Measurements from ENCODE around the gene KIF9.
"Not testable (repeated sequence)": the region's sequence is repeated elsewhere in the genome, so short reads cannot be mapped to it uniquely, and the experiment has no call there.

Gene KIF9

GRCh38 chr3:47250309-47251060 is 32.1 kb downstream of the KIF9 start:
- no peak for DNase-seq

GRCh38 chr3:47247131-47248064 is 35.2 kb downstream of the KIF9 start:
- no peak for DNase-seq

GRCh38 chr3:47245271-47245670 is 37.3 kb downstream of the KIF9 start:
- no peak for DNase-seq

- DNase-seq, result no peak
These were observed 38.0 kb downstream of the KIF9 start for GRCh38 chr3:47244531-47245100.

- DNase-seq, result no peak
These were observed 39.0 kb downstream of the KIF9 start for GRCh38 chr3:47243419-47244147.

GRCh38 chr3:47239929-47240328 is 42.7 kb downstream of the KIF9 start:
- no peak for DNase-seq

- DNase-seq, result no peak
These were observed 44.6 kb downstream of the KIF9 start for GRCh38 chr3:47238017-47238416.

- DNase-seq, result no peak
These were observed 54.5 kb downstream of the KIF9 start for GRCh38 chr3:47228088-47228487.

GRCh38 chr3:47227678-47228077 is 54.9 kb downstream of the KIF9 start:
- DNase-seq, result no peak

- DNase-seq, result no peak
These were observed 57.2 kb downstream of the KIF9 start for GRCh38 chr3:47225310-47225906.

- no peak for DNase-seq
These were observed 58.8 kb downstream of the KIF9 start for GRCh38 chr3:47223755-47224154.

GRCh38 chr3:47221798-47222197 is 60.8 kb downstream of the KIF9 start:
- no peak for DNase-seq

- no peak for DNase-seq
These were observed 71.7 kb downstream of the KIF9 start for GRCh38 chr3:47210863-47211405.

GRCh38 chr3:47206022-47206421 is 76.6 kb downstream of the KIF9 start:
- DNase-seq, result not testable (repeated sequence)

GRCh38 chr3:47204875-47205274 is 77.7 kb downstream of the KIF9 start:
- DNase-seq, result no peak

- DNase-seq, result no peak
These were observed 80.1 kb downstream of the KIF9 start for GRCh38 chr3:47202542-47202941.

- no peak for DNase-seq
These were observed 85.3 kb downstream of the KIF9 start for GRCh38 chr3:47197287-47197686.

GRCh38 chr3:47194994-47195393 is 87.6 kb downstream of the KIF9 start:
- DNase-seq, result no peak

- no peak for DNase-seq
These were observed 88.4 kb downstream of the KIF9 start for GRCh38 chr3:47193871-47194859.

GRCh38 chr3:47186285-47186684 is 96.3 kb downstream of the KIF9 start:
- DNase-seq, result no peak

- not testable (repeated sequence) for DNase-seq
These were observed 100.9 kb downstream of the KIF9 start for GRCh38 chr3:47181685-47182084.
